ENCODE data around the gene SCYGR1.

SCYGR1 gene

DNA sequence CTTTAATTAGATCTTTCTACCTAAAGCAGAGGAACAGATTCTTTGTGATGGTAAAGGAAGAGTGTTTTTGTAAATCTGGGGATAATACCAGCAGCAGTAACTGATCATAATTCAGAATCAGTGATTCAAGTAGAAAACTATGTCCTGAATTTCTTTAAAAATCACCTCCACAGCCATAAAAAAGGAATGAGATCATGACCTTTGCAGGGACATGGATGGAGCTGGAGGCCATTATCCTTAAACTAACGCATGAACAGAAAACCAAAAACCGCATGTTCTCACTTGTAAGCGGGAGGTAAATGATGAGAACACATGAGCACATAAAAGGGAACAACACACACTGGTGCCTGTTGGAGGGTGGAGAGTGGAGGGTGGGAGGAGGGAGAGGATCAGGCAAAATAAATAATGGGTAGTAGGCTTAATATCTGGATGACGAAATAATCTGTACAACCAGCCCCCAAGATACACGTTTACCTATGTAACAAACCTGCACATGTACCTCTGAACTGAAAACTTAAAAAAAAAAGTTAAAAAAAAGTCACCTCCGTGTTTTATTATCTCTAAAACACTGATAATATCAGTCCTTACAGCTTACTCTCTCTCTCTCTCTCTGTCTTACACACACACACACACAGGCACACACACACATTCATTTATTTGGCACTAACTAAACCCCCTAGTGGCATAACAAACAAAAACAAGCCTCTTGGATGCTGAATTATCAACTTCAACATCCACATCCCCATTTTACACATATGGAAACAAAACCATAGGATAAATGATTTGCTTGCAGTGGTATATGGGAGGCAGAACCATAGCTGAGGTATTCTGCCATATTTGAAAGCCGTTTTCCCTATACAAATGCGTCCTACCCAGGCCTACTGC, 10.0 kb downstream of the SCYGR1 start:
- TF ChIP-seq, protein P1, sequence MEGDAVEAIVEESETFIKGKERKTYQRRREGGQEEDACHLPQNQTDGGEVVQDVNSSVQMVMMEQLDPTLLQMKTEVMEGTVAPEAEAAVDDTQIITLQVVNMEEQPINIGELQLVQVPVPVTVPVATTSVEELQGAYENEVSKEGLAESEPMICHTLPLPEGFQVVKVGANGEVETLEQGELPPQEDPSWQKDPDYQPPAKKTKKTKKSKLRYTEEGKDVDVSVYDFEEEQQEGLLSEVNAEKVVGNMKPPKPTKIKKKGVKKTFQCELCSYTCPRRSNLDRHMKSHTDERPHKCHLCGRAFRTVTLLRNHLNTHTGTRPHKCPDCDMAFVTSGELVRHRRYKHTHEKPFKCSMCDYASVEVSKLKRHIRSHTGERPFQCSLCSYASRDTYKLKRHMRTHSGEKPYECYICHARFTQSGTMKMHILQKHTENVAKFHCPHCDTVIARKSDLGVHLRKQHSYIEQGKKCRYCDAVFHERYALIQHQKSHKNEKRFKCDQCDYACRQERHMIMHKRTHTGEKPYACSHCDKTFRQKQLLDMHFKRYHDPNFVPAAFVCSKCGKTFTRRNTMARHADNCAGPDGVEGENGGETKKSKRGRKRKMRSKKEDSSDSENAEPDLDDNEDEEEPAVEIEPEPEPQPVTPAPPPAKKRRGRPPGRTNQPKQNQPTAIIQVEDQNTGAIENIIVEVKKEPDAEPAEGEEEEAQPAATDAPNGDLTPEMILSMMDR (conservative IDR thresholded peaks at IDR 0.05; ENCODE audit: low read depth, low read length) = no peak
- Histone ChIP-seq H2AFZ (ENCODE audit: low read depth) (no peak overlapping the region), H3K36me3 (ENCODE audit: insufficient read depth) (no peaks in the 10 kb centered on the region), H4K20me1 (ENCODE audit: insufficient read depth) (no peaks in the 10 kb centered on the region), H3K4me2 (no peak overlapping the region), H3K4me3 (IDR thresholded peaks at IDR 0.05; ENCODE audit: insufficient read depth, low read depth, low read length) (no peak overlapping the region), H3K27ac (no peak overlapping the region), H3K79me2 (ENCODE audit: insufficient read depth, low read depth) (no peaks in the 10 kb centered on the region), H3K4me1 (ENCODE audit: low read depth, poor library complexity, severe bottlenecking) (no peaks in the 10 kb centered on the region), H3K27me3 (ENCODE audit: insufficient read depth, low read depth) (no peaks in the 10 kb centered on the region), H3K9ac (no peak overlapping the region)

DNA sequence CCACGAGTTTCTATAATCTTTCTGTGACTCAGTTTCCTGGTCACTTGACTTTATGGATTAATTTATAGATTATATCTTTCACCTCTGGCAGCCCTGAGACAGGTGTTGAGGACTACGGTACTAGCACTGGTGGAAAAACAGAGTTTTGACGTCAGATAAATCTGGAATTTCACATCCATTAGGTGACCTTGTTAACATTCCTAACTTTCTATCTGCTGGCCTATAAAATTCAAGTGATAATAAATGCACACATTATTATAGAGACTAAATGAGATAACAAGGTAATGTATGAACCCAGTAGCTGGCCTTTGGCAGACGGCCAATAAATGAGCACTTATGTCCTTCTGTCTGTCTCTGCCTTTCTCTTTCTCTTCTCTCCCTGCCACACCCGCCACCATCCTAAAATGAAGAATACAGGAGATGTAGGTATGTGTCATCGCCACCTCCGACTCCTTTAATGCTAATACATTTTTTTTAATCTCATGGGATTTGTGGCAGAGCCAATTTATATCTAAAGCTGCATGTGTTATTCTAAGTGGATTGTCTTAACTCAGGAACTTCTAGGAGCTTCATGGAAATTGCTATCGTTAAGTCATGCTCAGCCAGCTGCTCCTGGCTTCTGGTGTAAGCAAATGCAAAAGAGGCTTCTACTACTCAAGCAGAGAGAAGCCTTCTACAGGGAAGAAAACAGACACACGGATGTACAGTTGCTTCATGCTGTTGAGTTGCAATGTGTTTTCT, 10.9 kb downstream of the SCYGR1 start:
- H3K9ac ChIP-seq = no peak overlapping the region
- H3K4me2 ChIP-seq = no peak overlapping the region
- H3K79me2 ChIP-seq (ENCODE audit: insufficient read depth, low read depth) = no peaks in the 10 kb centered on the region
- TF ChIP-seq, protein P1 (conservative IDR thresholded peaks at IDR 0.05; ENCODE audit: low read depth, low read length) = no peak
- H3K4me3 ChIP-seq (IDR thresholded peaks at IDR 0.05; ENCODE audit: insufficient read depth, low read depth, low read length) = no peak overlapping the region
- no peaks in the 10 kb centered on the region for H3K27me3 ChIP-seq (ENCODE audit: insufficient read depth, low read depth)
- no peak overlapping the region for H2AFZ ChIP-seq (ENCODE audit: low read depth)
- H3K4me1 ChIP-seq (ENCODE audit: low read depth, poor library complexity, severe bottlenecking) = no peaks in the 10 kb centered on the region
- H3K36me3 ChIP-seq (ENCODE audit: insufficient read depth) = no peaks in the 10 kb centered on the region
- no peaks in the 10 kb centered on the region for H4K20me1 ChIP-seq (ENCODE audit: insufficient read depth)
- no peak overlapping the region for H3K27ac ChIP-seq

DNA sequence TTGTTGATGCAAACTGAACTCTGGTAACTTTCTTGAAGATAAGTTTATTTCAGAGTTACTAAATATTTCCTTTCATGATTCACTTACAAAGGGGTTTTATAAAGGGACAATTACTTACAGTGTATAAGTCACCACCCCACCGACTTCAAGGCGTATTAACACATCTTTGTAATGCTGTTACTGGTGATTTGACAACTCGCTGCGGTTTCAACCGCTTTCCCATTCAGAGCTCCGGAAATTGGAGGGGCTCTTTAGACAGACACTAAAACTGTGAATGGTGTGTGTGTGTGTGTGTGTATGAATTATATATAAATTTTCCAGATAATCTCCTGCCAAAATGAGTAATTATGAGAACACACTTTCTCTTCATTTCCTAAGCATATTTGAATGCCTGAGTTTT, 13.6 kb downstream of the SCYGR1 start:
- H3K4me1 ChIP-seq (ENCODE audit: low read depth, poor library complexity, severe bottlenecking) = no peaks in the 10 kb centered on the region
- no peaks in the 10 kb centered on the region for H3K27me3 ChIP-seq (ENCODE audit: insufficient read depth, low read depth)
- H3K4me3 ChIP-seq (IDR thresholded peaks at IDR 0.05; ENCODE audit: insufficient read depth, low read depth, low read length) = no peak overlapping the region
- no peak overlapping the region for H3K4me2 ChIP-seq
- TF ChIP-seq, protein P1 (conservative IDR thresholded peaks at IDR 0.05; ENCODE audit: low read depth, low read length) = no peak
- no peak overlapping the region for H2AFZ ChIP-seq (ENCODE audit: low read depth)
- no peaks in the 10 kb centered on the region for H3K36me3 ChIP-seq (ENCODE audit: insufficient read depth)
- no peak overlapping the region for H3K27ac ChIP-seq
- no peaks in the 10 kb centered on the region for H3K79me2 ChIP-seq (ENCODE audit: insufficient read depth, low read depth)
- H4K20me1 ChIP-seq (ENCODE audit: insufficient read depth) = no peaks in the 10 kb centered on the region
- no peak overlapping the region for H3K9ac ChIP-seq

DNA sequence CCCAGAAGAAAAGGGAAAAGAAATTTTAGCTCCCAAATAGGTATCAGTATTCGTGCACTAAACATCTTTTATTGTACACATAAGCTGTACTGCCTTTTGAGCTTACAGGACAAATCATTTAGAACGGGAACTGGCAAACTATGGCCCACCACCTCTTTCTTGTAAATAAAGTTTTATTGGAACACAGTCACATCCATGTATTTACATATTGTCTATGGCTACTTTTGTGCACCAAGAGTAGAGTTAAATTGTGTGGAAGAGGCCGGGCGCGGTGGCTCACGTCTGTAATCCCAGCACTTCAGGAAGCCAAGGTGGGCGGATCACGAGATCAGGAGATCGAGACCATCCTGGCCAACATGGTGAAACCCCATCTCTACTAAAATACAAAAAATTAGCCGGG, 14.4 kb downstream of the SCYGR1 start:
- H3K4me1 ChIP-seq (ENCODE audit: low read depth, poor library complexity, severe bottlenecking) = no peaks in the 10 kb centered on the region
- H3K9ac ChIP-seq = no peak overlapping the region
- H3K27ac ChIP-seq = no peak overlapping the region
- H3K79me2 ChIP-seq (ENCODE audit: insufficient read depth, low read depth) = no peaks in the 10 kb centered on the region
- TF ChIP-seq, protein P1 (conservative IDR thresholded peaks at IDR 0.05; ENCODE audit: low read depth, low read length) = no peak
- H2AFZ ChIP-seq (ENCODE audit: low read depth) = no peak overlapping the region
- no peaks in the 10 kb centered on the region for H4K20me1 ChIP-seq (ENCODE audit: insufficient read depth)
- H3K4me2 ChIP-seq = no peak overlapping the region
- H3K4me3 ChIP-seq (IDR thresholded peaks at IDR 0.05; ENCODE audit: insufficient read depth, low read depth, low read length) = no peak overlapping the region
- H3K36me3 ChIP-seq (ENCODE audit: insufficient read depth) = no peaks in the 10 kb centered on the region
- no peaks in the 10 kb centered on the region for H3K27me3 ChIP-seq (ENCODE audit: insufficient read depth, low read depth)

Data from KMS-11 (cell line).